Amygdala (tissue), 56 donors: ENCODE measurements around the gene RBFOX2.

ENCODE experiments used
- DNase-seq, 56 donors: peaks; one replicate each; lab custom pipeline; 2025; lab: John Stamatoyannopoulos, UW

Gene RBFOX2

DNA sequence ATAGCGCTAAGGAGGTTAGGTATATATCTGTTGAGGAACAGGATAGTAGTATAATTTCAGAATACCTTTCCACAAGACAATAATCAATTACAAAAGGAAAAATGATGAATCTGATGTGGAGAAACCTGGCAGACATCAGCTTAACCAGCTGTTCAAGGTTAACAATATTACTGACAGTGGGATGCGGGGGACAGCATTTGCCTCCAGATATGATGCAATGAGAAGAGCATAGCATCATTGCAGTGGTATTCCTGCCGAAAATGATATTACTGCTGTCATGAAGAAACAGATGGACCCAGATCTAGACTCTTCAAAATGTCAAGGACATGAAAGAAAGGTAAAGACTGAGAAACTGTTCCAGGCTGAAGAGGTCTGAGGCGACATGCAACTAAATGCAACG lies 49.7 kb downstream of the RBFOX2 start:
- no peak for DNase-seq

DNA sequence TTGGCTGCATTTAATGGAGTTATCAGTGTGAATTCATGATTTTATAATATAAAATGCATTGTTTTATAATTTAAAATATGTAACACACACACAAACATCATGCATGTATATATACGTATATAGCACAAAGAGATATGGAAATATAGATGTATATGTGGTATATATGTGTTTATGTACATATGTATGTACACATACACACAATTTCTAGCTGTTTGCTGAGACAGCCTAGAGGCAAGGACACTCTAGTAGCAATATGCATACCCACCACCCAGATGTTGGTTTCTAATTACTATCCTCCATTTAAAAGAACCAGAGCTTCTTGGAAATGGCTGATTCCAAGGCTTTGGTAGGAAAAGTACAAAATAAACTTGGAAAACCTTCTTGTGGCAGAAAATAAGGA lies 50.4 kb downstream of the RBFOX2 start:
- no peak for DNase-seq

DNA sequence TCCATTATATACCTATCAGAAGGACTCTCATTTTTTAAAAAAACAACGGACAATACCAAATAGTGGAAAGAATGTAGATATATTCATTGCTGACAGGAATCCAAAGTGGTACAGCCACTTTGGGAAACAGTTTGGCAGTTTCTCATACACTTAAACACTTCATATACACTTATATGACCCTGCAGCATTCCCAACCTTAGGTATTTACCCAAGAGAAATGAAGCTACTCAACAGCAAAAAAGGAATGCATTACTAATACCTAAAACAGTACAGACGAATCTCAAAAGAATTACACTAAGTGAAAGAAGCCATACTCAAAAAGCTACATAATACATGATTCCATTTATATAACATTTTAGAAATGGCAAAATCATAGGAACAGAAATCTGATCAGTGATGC lies 51.5 kb downstream of the RBFOX2 start:
- DNase-seq: no peak

DNA sequence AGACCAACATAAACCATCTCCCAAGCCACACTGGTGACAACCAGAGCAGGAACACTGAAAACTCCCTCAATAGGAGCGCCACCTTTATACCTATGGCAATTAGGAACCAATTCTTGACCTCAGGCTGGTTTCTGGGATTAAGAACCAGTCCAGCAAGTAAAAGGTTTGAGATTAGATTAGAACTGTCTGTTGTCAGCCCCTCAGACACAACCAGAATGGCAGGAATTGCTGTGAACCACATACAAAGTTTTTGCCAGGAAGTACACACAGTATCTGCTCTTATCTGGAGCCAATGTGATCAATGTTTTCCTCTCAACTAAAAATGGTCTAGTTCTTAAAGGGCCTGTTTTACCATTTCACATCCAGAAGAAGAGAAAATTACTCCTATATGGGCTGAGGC lies 55.2 kb downstream of the RBFOX2 start:
- DNase-seq: no peak

DNA sequence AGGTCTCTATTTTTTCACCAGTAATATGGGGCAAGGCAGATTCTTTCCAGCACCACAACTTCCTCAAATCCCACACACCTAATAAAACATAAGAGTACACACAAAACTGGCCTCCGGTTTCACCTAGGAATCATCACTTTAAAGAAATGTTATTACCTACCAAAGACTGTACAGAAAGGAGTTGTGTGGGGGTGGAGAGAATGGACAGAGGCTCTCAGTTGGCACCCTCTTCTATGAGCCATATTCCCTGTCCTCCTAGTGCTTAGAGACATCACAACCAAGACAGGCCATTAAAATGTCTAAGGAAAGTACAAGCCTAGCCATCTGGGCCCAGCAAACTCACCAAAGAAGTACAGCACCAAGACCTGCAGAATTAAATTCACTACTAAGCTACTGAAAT lies 56.1 kb downstream of the RBFOX2 start:
- DNase-seq: no peak

DNA sequence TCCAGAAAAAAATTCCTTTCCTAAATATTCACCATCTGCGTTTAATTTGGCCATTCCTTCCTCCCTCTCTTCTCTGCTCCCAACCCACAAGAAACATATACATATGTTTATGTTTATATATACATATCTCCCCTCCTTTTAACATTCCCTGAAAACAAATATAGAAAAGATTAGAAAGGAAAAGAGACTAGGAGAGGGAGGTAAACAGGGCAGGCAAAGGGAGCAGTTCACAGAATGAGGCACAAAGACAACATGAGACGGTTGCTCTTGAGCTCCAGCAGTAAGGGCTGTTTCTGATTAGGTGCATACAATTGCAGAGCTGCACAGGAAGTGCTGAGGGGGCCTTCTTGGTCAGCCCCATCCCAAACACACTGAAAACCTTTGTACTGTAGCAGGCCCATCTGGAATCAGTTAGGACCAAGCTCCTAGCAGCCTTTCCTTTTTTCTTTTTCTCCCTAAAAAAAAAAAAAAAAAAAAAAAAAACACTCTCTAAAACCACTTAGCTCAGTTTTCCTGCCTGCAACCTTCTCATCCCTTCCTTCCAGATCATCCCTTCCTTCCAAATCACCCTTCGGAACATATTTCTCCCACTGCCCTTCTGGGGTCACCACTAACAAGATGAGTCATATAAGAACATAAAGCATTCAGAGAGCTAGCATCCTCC lies 57.0 kb downstream of the RBFOX2 start:
- DNase-seq: no peak

DNA sequence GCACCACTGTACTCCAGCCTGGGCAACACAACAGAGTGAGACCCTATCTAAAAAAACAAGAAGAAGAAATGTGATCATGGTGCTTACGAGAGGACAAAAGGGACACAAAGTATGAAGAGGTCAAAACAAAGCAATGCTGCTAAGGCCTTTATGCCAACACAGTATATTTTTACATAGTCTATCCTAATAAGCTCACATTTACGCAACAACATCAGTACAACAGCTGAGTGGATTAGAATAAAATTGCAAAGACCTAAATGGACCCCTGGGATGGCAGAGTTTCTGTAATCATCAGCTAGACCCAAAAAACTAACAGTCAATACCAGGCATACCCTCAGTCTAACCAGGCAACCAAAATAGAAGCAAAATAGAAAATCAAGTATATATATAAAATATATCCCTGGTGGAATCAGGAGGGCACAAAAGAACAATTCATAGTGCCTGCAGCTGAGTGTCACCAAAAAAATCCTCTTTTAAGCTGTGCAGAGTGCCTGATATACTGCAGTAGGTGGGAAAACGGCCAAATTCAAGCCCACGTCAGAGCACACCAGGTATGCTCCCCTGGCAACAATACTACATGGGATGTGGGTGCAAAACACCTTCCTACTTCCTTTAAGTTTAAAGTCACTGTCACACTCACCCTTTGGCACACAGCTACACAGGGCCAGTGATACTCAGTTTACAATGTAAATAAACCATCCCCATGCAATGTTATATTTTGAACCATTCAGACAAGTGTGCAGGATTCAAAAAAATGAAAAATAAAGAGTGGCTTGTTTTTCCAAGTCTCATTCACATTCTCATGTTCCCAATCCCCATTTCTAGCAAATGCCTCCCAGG lies 57.8 kb downstream of the RBFOX2 start:
- no peak for DNase-seq

DNA sequence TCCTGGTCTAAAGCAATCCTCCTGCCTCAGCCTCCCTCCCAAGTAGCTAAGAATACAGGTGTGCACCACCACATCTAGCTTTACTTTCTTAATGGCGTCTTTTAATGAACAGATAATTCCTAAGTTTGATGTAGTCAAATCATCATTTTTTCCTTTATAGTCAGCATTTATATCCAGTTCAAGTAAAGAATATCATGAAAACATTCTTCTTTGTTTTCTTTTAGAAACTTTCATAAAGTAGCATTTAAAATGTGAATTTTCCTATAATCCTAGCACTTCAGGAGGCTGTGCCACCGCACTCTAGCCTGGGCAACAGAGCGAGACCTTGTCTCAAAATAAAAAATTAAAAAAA lies 61.6 kb downstream of the RBFOX2 start:
- DNase-seq: no peak

DNA sequence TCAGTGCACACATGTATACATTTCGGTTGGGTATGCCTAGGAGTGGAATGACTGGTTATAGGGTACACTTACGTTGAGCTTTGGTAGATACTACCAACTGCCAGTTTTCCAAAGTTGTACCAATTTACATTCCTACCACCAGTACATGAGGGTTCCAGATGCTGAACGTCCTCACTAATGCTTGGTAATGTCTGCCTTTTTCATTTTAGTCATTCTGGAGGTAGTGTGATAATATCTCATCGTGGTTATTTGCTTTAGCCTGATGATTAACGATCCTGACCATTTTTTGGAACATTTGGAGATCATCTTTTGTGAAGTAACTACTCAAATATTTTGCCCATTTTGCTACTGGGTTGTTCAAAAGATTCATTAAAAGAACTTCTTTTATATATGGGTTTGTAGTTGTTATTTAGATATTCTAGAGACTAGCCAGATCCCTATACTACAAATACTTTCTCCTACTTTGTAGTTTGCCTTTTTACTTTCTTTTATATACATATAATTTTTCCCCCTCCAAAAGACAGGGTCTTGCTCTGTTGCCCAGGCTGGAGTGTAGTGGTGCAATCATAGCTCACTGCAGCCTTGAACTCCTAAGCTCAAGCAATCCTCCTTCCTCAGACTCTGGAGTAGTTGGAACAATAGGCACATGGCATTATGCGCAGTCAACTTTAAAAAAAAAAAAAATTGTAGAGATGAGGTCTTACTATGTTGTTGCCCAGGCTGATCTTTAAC lies 62.1 kb downstream of the RBFOX2 start:
- no peak for DNase-seq

DNA sequence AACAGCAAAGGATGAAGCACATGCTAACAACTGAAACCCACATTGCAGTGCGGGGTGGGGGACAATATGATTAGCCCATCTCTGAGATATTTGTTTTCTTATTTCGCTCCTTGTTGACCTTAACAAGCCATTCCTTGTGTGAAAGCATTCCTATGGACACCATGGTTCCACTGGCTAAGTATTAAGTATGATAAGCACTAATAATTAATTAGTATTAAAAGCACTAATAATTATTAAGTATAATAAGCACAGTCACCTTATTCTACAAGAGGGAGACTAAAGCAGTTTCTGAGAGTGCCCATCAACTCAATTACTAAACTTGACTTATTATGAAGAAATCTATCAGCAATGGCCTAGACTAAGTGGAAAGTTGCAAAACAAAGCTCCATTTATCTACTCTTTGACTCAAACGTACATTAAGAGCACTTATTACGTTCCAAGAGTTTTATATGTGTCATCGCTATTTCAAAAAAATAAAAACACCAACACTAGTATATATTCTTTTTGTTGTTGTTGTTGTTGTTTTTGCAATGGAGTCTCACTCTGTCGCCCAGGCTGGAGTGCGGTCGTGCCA lies 65.3 kb downstream of the RBFOX2 start:
- DNase-seq: no peak

DNA sequence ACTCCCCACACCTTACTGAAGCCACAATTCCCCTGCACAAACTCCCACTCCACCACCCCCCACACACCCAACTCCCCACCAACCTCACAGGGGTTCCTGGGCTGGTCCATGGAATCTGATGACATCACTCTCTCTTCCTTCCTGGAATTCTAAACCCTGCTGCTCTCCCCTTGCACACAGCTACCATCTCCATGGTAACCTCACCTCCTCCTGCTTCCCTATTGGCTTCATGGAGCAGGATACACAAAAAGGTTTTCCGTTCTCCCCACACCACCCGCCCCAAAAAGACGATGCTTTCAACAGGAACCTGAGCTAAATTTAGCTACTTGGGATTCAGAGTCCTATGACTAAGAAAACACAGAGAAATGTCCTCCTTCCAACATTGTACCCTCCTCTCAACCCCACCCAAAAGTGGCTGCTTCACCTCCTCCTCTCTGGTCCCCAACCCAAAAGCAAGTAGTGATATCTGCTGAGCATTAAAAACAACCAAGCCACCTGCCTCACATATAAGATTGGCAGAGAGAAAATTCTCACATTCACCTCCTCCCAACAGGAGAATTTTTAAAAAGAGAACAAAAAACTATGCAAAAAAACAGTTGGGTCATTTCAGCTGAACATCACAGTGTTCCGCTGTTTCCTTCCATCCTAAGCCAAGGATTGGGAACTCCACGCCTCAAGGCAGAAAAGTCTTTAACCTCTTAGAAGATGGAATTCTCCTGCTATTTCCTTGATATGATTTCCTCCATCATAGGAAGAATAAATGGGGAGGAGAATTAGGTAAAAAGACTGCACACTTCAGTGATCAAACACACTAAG lies 66.9 kb downstream of the RBFOX2 start:
- peak in 37 of 56 donors; percentile 6 to 76 (median 33) for DNase-seq

DNA sequence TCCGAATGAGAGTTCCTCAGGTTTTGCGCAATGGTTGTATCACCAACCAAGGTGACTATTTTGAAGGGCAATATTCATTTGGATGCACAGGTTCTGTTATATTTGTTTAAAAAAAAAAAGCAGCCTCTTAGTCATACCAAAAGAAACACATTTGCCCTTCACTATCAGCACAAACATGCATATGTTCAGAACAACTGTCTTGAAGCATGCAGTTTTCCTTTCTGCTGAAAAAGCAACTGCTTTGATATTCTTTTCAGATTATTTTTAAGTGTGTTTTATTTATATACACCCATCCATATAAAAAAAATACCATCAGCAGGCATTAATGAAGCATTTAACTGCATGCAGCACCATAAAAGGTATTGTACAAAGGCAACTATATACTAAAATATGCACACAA lies 67.8 kb downstream of the RBFOX2 start:
- no peak for DNase-seq

DNA sequence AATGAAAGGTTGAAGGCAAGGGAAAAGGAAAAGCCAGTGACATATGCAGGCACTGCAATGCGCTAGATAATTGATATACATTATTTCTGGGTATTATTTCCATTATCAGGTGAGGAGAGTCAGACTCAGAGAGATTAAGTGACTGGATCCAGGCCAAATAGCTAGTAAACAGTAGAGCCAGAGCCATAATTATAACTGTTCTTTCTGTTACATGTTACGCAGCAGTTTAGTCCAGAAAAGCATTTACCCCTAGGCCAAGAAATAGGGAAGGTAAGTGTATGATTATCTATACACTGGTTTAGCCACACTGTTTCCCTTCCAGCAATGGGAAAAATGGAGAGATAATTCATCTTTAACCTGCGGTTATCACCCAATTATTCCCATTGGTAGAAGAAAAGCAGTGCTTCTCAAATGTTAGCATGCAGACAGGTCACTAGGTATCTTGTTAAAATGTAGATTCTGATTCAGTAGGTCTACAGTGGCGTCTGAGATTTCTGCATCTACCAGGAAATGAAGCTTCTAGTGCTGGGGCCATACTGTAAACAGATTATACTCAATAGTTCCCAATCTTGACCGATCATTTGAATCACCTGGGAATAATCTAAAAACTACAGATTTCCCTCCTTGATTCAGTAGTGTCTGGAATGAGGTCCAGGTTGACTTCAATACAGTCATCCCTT lies 69.4 kb downstream of the RBFOX2 start:
- no peak for DNase-seq

DNA sequence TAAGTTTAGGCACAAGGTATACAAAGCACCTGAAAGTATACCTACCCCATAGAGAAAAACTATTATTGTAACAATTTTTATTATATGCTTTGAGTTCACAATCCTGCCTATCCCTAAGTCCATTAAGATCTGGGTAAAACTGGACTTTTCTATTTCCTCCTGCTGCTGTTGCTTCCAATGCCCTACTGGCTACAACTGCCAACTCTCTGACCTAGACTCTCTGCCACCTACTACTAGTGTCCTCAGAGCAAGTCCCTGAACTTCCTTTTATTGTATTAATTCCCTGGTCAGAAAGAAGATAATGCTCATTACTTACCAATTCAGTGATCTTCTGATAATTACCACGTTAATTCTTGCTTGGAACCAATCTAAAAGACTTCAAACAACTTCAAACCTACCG lies 70.3 kb downstream of the RBFOX2 start:
- no peak for DNase-seq

DNA sequence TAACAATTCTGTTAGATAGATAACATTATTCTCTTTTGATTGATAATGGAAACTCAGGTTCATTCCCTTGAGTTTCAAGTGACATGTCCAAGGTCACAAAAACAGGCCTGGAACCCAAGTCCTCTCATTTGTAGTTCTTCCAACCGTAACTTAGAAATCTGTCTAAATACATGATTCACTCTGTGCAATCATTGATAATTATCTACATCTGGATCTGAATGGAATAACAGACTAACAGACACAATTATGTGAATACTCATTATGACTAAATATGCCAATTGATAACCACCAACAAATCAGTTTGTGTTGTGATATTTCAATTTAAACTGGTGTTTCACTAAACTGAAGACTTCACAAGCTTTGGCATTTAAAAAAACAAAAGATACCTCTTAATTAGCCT lies 71.0 kb downstream of the RBFOX2 start:
- DNase-seq: no peak

DNA sequence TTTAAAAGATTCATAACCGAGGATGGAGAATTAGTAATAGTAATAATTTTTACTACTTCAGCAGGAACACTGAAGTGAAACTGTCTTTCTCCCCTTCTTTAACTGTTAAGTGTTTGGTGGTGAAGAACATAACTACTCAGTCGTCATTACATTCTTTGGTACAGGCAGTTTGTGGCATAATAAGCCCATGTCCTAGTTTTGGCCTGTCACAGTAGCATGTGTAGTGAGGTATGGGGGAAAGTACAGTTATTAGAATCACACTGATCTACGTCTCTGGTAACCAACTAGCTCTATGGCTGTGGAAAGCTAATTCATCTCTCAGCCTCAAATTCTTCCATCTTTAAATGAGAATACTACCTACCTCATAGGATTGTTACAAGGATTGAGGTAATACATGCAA lies 71.8 kb downstream of the RBFOX2 start:
- no peak for DNase-seq

DNA sequence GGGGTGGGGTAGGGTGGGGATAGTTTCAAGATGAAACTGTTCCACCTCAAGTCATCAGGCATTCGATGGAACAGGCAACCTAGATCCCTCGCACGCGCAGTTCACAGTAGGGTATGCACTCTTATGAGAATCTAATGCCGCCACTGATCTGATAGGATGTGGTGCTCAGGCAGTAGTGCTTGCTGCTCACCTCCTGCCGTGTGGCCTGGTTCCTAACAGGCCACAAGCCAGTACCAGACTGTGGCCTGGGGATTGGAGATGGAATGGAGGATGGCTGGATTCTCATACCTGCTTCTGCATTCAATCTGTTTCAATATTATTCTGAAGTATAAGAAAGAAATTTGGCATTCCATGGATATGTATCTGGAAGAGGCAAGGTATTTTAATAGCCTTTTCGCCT lies 73.1 kb downstream of the RBFOX2 start:
- no peak for DNase-seq

DNA sequence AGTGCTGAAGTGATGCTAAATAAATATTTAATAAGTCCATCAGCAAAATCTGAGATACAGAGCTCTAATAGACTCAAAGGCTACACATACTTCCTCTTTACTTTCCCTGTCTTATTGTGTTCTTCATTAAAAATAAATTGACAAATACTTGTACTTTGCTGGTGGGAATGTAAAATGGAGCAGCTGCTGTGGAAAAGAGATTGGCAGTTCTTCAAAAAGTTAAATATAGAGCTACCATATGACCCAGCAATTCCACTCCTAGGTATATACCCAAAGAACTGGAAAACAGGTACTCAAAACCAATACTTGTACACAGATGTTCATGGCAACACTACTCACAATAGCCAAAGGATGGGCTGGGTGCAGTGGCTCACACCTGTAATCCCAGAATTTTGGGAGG lies 76.0 kb downstream of the RBFOX2 start:
- no peak for DNase-seq

DNA sequence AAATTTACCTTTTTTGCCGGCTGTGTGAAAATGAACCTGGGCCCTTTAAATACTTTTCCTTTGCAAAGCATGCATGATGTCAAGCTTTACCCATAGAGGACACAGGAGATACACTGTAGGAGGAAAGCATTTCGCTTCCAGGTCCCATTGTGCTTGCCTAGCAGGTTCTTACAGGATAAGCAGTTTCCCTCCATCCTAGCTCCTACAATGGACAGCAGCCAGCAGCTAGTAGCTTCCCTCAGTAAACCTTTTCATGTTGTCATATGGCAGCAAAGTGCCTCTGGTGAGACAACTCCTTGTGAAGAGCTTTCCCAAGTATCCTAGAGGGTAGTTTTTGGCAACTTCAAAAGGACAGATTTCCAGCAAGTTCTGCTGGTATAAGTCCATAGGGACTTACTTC lies 78.4 kb downstream of the RBFOX2 start:
- DNase-seq: no peak

DNA sequence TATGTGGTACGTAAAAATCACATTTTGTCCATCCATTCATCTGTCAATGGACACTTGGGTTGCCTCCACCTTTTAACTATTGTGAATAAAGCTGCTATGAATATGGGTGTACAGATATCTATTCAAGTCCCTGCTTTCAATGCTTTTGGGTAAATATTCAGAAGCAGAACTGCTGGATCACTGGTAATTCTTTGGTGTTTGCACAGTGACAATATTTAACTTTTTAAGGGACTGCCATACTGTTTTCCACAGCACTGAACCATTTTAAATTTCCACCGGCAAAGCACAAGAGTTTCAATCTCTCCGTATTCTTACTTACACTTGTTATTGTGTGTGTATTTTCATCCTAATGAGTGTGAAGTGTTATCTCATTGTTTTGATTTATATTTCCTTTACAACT lies 79.4 kb downstream of the RBFOX2 start:
- no peak for DNase-seq
